ENCODE results near the gene OMP. TPM values are rescaled to one million over a fixed set of nuclear protein-coding genes. Genes with fewer than 3 reads are reported as not detected.
"Not testable (repeated sequence)": the region's sequence is repeated elsewhere in the genome, so short reads cannot be mapped to it uniquely, and the experiment has no call there.

Gene OMP
- total and polyA plus RNA-seq, 3 experiments from 2014 or later, result not detected

GRCh38 chr11:77096591-77097019 is 6.0 kb upstream of the OMP start:
- peak in 1 of 5 donors; percentile 26 for DNase-seq
- peak overlapping the region in 1 of 8 donors; percentile 58 for H3K27ac Mint-ChIP-seq
- Histone ChIP-seq H3K27me3 (ENCODE audit: insufficient read depth, low read length, poor library complexity, severe bottlenecking) (no peaks in the 10 kb centered on the region), H3K4me1 (ENCODE audit: insufficient read depth, low read length) (no peaks in the 10 kb centered on the region), H3K36me3 (ENCODE audit: insufficient read depth, low read length) (no peaks in the 10 kb centered on the region), H3K9me3 (ENCODE audit: low read length) (no peaks in the 10 kb centered on the region), H3K4me3 (ENCODE audit: low read length) (no peak overlapping the region), H3K27ac (ENCODE audit: low read depth, low read length) (no peak overlapping the region)
- POLR2A ChIA-PET, result no interaction called here
- H3K9me3 Mint-ChIP-seq, result peaks cover 0 to 2% (median 0%) of the 10 kb centered on the region in 5 donors
- no peaks in the 10 kb centered on the region for H3K4me1 Mint-ChIP-seq
- no peaks in the 10 kb centered on the region for H3K27me3 Mint-ChIP-seq
- no peak overlapping the region for H3K4me3 Mint-ChIP-seq
- no peaks in the 10 kb centered on the region for H3K36me3 Mint-ChIP-seq
- CTCF ChIA-PET, result interaction anchor here (1.2 to 1.7 kb wide), 2 partner anchors 92 to 177 kb away, joined by 4 read pairs; no protein-coding TSS in a partner anchor

GRCh38 chr11:77097180-77097579 is 5.5 kb upstream of the OMP start:
- H3K4me1 ChIP-seq (ENCODE audit: insufficient read depth, low read length); H3K27me3 ChIP-seq (ENCODE audit: insufficient read depth, low read length, poor library complexity, severe bottlenecking); H3K27ac ChIP-seq (ENCODE audit: low read depth, low read length); H3K4me1 Mint-ChIP-seq; H3K9me3 ChIP-seq (ENCODE audit: low read length); H3K27ac Mint-ChIP-seq; H3K36me3 Mint-ChIP-seq; H3K27me3 Mint-ChIP-seq; H3K4me3 Mint-ChIP-seq; H3K36me3 ChIP-seq (ENCODE audit: insufficient read depth, low read length); H3K4me3 ChIP-seq (ENCODE audit: low read length); POLR2A ChIA-PET; DNase-seq; H3K9me3 Mint-ChIP-seq: not testable (repeated sequence)
- CTCF ChIA-PET, result interaction anchor here (1.2 kb wide), 1 partner anchor 177 kb away, joined by 4 read pairs; no protein-coding TSS in a partner anchor

GRCh38 chr11:77100166-77101042 is 2.2 kb upstream of the OMP start:
- Histone ChIP-seq H3K27me3 (ENCODE audit: insufficient read depth, low read length, poor library complexity, severe bottlenecking) (no peaks in the 10 kb centered on the region), H3K9me3 (ENCODE audit: low read length) (no peaks in the 10 kb centered on the region), H3K36me3 (ENCODE audit: insufficient read depth, low read length) (no peaks in the 10 kb centered on the region), H3K4me3 (ENCODE audit: low read length) (no peak overlapping the region), H3K27ac (ENCODE audit: low read depth, low read length) (no peak overlapping the region), H3K4me1 (ENCODE audit: insufficient read depth, low read length) (no peaks in the 10 kb centered on the region)
- Mint-ChIP-seq H3K27me3 (no peaks in the 10 kb centered on the region), H3K27ac (peak overlapping the region in 2 of 8 donors; percentile 14 to 41), H3K4me3 (no peak overlapping the region), H3K4me1 (no peaks in the 10 kb centered on the region), H3K9me3 (peaks cover 0 to 2% (median 0%) of the 10 kb centered on the region in 5 donors), H3K36me3 (no peaks in the 10 kb centered on the region)
- CTCF ChIA-PET, result interaction anchor here (2.1 kb wide), 1 partner anchor 53 kb away, joined by 6 read pairs; no protein-coding TSS in a partner anchor
- POLR2A ChIA-PET, result no interaction called here
- peak in 1 of 5 donors; percentile 17 for DNase-seq

GRCh38 chr11:77101043-77101537 is 1.6 kb upstream of the OMP start:
- no peak overlapping the region for H3K27ac Mint-ChIP-seq
- no peak overlapping the region for H3K4me3 ChIP-seq (ENCODE audit: low read length)
- no peaks in the 10 kb centered on the region for H3K36me3 ChIP-seq (ENCODE audit: insufficient read depth, low read length)
- no peaks in the 10 kb centered on the region for H3K9me3 ChIP-seq (ENCODE audit: low read length)
- ChIA-PET CTCF (interaction anchor here (1.4 to 2.1 kb wide), 2 partner anchors 11 to 53 kb away, joined by 4 to 6 read pairs; no protein-coding TSS in a partner anchor), POLR2A (no interaction called here)
- no peak overlapping the region for H3K27ac ChIP-seq (ENCODE audit: low read depth, low read length)
- no peaks in the 10 kb centered on the region for H3K36me3 Mint-ChIP-seq
- no peaks in the 10 kb centered on the region for H3K4me1 ChIP-seq (ENCODE audit: insufficient read depth, low read length)
- H3K4me3 Mint-ChIP-seq, result no peak overlapping the region
- peaks cover 0 to 2% (median 0%) of the 10 kb centered on the region in 5 donors for H3K9me3 Mint-ChIP-seq
- H3K27me3 ChIP-seq (ENCODE audit: insufficient read depth, low read length, poor library complexity, severe bottlenecking), result no peaks in the 10 kb centered on the region
- H3K4me1 Mint-ChIP-seq, result no peaks in the 10 kb centered on the region
- no peaks in the 10 kb centered on the region for H3K27me3 Mint-ChIP-seq
- DNase-seq, result no peak

GRCh38 chr11:77103319-77103718 is 679 bp downstream of the OMP start:
- DNase-seq, result no peak
- Mint-ChIP-seq H3K36me3 (no peaks in the 10 kb centered on the region), H3K4me3 (no peak overlapping the region), H3K27me3 (no peaks in the 10 kb centered on the region), H3K4me1 (no peaks in the 10 kb centered on the region), H3K9me3 (peaks cover 0 to 2% (median 0%) of the 10 kb centered on the region in 5 donors), H3K27ac (peak overlapping the region in 1 of 8 donors; percentile 14)
- ChIA-PET POLR2A (no interaction called here), CTCF (interaction anchor here (1.2 to 4.8 kb wide), 2 partner anchors 12 to 24 kb away, joined by 3 to 19 read pairs; no protein-coding TSS in a partner anchor)
- Histone ChIP-seq H3K4me3 (ENCODE audit: low read length) (no peak overlapping the region), H3K27ac (ENCODE audit: low read depth, low read length) (no peak overlapping the region), H3K9me3 (ENCODE audit: low read length) (no peaks in the 10 kb centered on the region), H3K27me3 (ENCODE audit: insufficient read depth, low read length, poor library complexity, severe bottlenecking) (no peaks in the 10 kb centered on the region), H3K4me1 (ENCODE audit: insufficient read depth, low read length) (no peaks in the 10 kb centered on the region), H3K36me3 (ENCODE audit: insufficient read depth, low read length) (no peaks in the 10 kb centered on the region)

- H3K36me3 Mint-ChIP-seq, result no peaks in the 10 kb centered on the region
Measured at GRCh38 chr11:77104727-77105126, 2.1 kb downstream of the OMP start.

GRCh38 chr11:77106321-77106720 is 3.7 kb downstream of the OMP start:
- CTCF ChIA-PET, result interaction anchor here (4.8 kb wide), 1 partner anchor 15 kb away, joined by 19 read pairs; no protein-coding TSS in a partner anchor
- no peaks in the 10 kb centered on the region for H3K9me3 ChIP-seq (ENCODE audit: low read length)
- POLR2A ChIA-PET, result no interaction called here
- no peak overlapping the region for H3K4me3 ChIP-seq (ENCODE audit: low read length)
- no peak overlapping the region for H3K27ac ChIP-seq (ENCODE audit: low read depth, low read length)
- H3K27me3 Mint-ChIP-seq, result no peaks in the 10 kb centered on the region
- DNase-seq, result no peak
- H3K9me3 Mint-ChIP-seq, result no peaks in the 10 kb centered on the region
- H3K27me3 ChIP-seq (ENCODE audit: insufficient read depth, low read length, poor library complexity, severe bottlenecking), result no peaks in the 10 kb centered on the region
- no peak overlapping the region for H3K4me3 Mint-ChIP-seq
- H3K36me3 ChIP-seq (ENCODE audit: insufficient read depth, low read length), result no peaks in the 10 kb centered on the region
- no peaks in the 10 kb centered on the region for H3K36me3 Mint-ChIP-seq
- H3K4me1 Mint-ChIP-seq, result no peaks in the 10 kb centered on the region
- H3K27ac Mint-ChIP-seq, result no peak overlapping the region
- H3K4me1 ChIP-seq (ENCODE audit: insufficient read depth, low read length), result no peaks in the 10 kb centered on the region

More at GRCh38 chr11:77104727-77105126, 2.1 kb downstream of the OMP start:
- no peak for DNase-seq
- Mint-ChIP-seq H3K9me3 (peaks cover 0 to 2% (median 0%) of the 10 kb centered on the region in 5 donors), H3K4me1 (no peaks in the 10 kb centered on the region), H3K27ac (no peak overlapping the region), H3K27me3 (no peaks in the 10 kb centered on the region), H3K4me3 (no peak overlapping the region)
- Histone ChIP-seq H3K4me3 (ENCODE audit: low read length) (no peak overlapping the region), H3K9me3 (ENCODE audit: low read length) (no peaks in the 10 kb centered on the region), H3K27ac (ENCODE audit: low read depth, low read length) (no peak overlapping the region), H3K36me3 (ENCODE audit: insufficient read depth, low read length) (no peaks in the 10 kb centered on the region), H3K4me1 (ENCODE audit: insufficient read depth, low read length) (no peaks in the 10 kb centered on the region), H3K27me3 (ENCODE audit: insufficient read depth, low read length, poor library complexity, severe bottlenecking) (no peaks in the 10 kb centered on the region)
- ChIA-PET POLR2A (no interaction called here), CTCF (interaction anchor here (1.2 to 4.8 kb wide), 2 partner anchors 9 to 14 kb away, joined by 4 to 19 read pairs; no protein-coding TSS in a partner anchor)

GRCh38 chr11:77106759-77107158 is 4.1 kb downstream of the OMP start:
- Mint-ChIP-seq H3K4me3 (no peak overlapping the region), H3K36me3 (no peaks in the 10 kb centered on the region), H3K27ac (no peak overlapping the region), H3K27me3 (no peaks in the 10 kb centered on the region), H3K9me3 (no peaks in the 10 kb centered on the region), H3K4me1 (no peaks in the 10 kb centered on the region)
- no peak for DNase-seq
- H3K4me3 ChIP-seq (ENCODE audit: low read length), result no peak overlapping the region
- POLR2A ChIA-PET, result no interaction called here
- no peaks in the 10 kb centered on the region for H3K4me1 ChIP-seq (ENCODE audit: insufficient read depth, low read length)
- H3K9me3 ChIP-seq (ENCODE audit: low read length), result no peaks in the 10 kb centered on the region
- H3K27me3 ChIP-seq (ENCODE audit: insufficient read depth, low read length, poor library complexity, severe bottlenecking), result no peaks in the 10 kb centered on the region
- no peaks in the 10 kb centered on the region for H3K36me3 ChIP-seq (ENCODE audit: insufficient read depth, low read length)
- no peak overlapping the region for H3K27ac ChIP-seq (ENCODE audit: low read depth, low read length)
- CTCF ChIA-PET, result interaction anchor here (1.4 to 4.8 kb wide), 2 partner anchors 16 to 21 kb away, joined by 5 to 19 read pairs; no protein-coding TSS in a partner anchor

Measured in CD8-positive, alpha-beta memory T cell (primary cell).